Testis (tissue), 2 donors: ENCODE results near the gene TAS1R1.

Experiments
- POLR2A ChIP-seq: fragments of 450-650 bp; IDR thresholded peaks from one replicate; pipeline ENCODE4 v1.6.1; 2017; ENCODE audit warnings: antibody characterized with exemption, mild to moderate bottlenecking, moderate library complexity
- TF ChIP-seq, protein P1 (sequence below), 3 experiments: fragments of 450-650 bp in 2 of 3; fragments of 200-600 bp in 1 of 3; sonication (generic) in 1 of 3; IDR thresholded peaks; one replicate each; pipeline ENCODE4 v1.5.1; 2016 to 2019; ENCODE audit warnings: antibody characterized with exemption in 3 of 3, mild to moderate bottlenecking in 2 of 3, moderate library complexity in 1 of 3

DNA sequence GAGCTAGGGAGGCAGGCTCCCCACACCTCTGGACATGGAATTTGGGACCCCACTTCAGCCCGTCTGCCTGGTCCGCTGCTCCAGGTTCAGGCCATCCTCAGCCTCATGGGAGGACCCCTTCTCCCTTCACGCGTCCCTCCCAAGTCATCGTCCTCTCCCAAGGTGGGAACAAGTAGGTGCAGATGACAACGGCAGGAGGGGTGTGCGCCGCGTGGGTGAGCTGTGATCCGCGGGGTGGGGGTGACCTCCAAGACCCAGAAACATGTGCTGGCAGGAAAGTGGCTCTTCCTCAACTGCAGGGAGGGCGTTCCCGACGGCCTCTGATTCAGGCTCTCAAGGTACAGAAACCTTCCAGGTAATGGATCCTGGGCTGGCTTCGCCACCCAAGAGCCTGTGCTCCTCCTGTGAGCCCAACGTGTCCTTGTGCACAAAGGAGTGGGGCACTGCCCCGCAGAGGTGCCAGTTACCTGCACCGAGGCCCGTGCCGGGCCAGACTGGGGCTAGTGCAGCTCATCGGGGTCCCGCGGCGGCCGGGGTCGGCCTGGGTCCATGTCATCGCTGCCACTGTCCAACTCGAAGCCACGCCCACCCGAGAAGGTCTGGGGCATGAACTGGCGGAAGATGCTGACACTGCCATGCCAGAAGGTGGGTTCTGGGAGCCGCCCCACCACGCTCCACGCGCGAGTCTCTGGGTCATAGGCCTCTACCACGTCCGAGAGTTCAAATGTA is 37.9 kb downstream of the TAS1R1 start:
- TF ChIP-seq POLR2A, result no peak
- TF ChIP-seq, protein P1, sequence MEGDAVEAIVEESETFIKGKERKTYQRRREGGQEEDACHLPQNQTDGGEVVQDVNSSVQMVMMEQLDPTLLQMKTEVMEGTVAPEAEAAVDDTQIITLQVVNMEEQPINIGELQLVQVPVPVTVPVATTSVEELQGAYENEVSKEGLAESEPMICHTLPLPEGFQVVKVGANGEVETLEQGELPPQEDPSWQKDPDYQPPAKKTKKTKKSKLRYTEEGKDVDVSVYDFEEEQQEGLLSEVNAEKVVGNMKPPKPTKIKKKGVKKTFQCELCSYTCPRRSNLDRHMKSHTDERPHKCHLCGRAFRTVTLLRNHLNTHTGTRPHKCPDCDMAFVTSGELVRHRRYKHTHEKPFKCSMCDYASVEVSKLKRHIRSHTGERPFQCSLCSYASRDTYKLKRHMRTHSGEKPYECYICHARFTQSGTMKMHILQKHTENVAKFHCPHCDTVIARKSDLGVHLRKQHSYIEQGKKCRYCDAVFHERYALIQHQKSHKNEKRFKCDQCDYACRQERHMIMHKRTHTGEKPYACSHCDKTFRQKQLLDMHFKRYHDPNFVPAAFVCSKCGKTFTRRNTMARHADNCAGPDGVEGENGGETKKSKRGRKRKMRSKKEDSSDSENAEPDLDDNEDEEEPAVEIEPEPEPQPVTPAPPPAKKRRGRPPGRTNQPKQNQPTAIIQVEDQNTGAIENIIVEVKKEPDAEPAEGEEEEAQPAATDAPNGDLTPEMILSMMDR (IDR thresholded peaks at IDR 0.05), result no peak
